ENCODE results near the gene NECTIN1. TPM values are rescaled to one million over a fixed set of nuclear protein-coding genes. Genes with fewer than 3 reads are reported as not detected.

Gene NECTIN1
- total and polyA plus RNA-seq, 4 donors: 4.7 to 18.3 (median 7.3) TPM

- Histone ChIP-seq H3K27ac (ENCODE audit: low read depth in 1 of 2, low read length in 1 of 2) (no peak overlapping the region), H3K4me3 (no peak overlapping the region), H3K9ac (ENCODE audit: insufficient read depth in 1 of 2, low read length in 2 of 2) (peak overlapping the region in 1 of 2 donors; percentile 20), H3K36me3 (ENCODE audit: control insufficient read depth in 4 of 4, insufficient read depth in 4 of 4, low read length in 4 of 4) (no peaks in the 10 kb centered on the region), H3K9me3 (ENCODE audit: control insufficient read depth in 4 of 4, insufficient read depth in 3 of 4, low read length in 3 of 4) (no peaks in the 10 kb centered on the region), H3K27me3 (ENCODE audit: control insufficient read depth in 3 of 3, insufficient read depth in 3 of 3, low read length in 2 of 3) (no peaks in the 10 kb centered on the region), H3K4me1 (ENCODE audit: control insufficient read depth in 5 of 5, insufficient read depth in 5 of 5, low read length in 5 of 5) (peaks cover 0 to 21% (median 0%) of the 10 kb centered on the region in 5 donors)
- no peak for TF ChIP-seq CTCF (IDR thresholded peaks at IDR 0.05; ENCODE audit: control extremely low read depth, extremely low read depth)
- ATAC-seq (ENCODE audit: insufficient read depth, low FRiP score) (no peak), DNase-seq (peak; percentile 60 to 72 (median 68))
- WGBS, 2 donors: 89 to 90% methylated on average over 30 of the region's 30 CpGs
Observed at GRCh38 chr11:119716582-119717498, 12.2 kb downstream of the NECTIN1 start.

GRCh38 chr11:119714590-119714989, 14.4 kb downstream of the NECTIN1 start:
- Histone ChIP-seq H3K36me3 (ENCODE audit: control insufficient read depth in 4 of 4, insufficient read depth in 4 of 4, low read length in 4 of 4) (no peaks in the 10 kb centered on the region), H3K4me1 (ENCODE audit: control insufficient read depth in 5 of 5, insufficient read depth in 5 of 5, low read length in 5 of 5) (peaks cover 0 to 32% (median 2%) of the 10 kb centered on the region in 5 donors), H3K9ac (ENCODE audit: insufficient read depth in 1 of 2, low read length in 2 of 2) (no peak overlapping the region), H3K27ac (ENCODE audit: low read depth in 1 of 2, low read length in 1 of 2) (no peak overlapping the region), H3K27me3 (ENCODE audit: control insufficient read depth in 3 of 3, insufficient read depth in 3 of 3, low read length in 2 of 3) (no peaks in the 10 kb centered on the region), H3K9me3 (ENCODE audit: control insufficient read depth in 4 of 4, insufficient read depth in 3 of 4, low read length in 3 of 4) (no peaks in the 10 kb centered on the region), H3K4me3 (no peak overlapping the region)
- 78 to 91% methylated on average over 6 of the region's 6 CpGs for WGBS, 2 donors
- DNase-seq: no peak
- TF ChIP-seq CTCF (IDR thresholded peaks at IDR 0.05; ENCODE audit: control extremely low read depth, extremely low read depth): no peak
- no peak for ATAC-seq (ENCODE audit: insufficient read depth, low FRiP score)

GRCh38 chr11:119714189-119714588, 14.8 kb downstream of the NECTIN1 start:
- H3K9ac ChIP-seq (ENCODE audit: insufficient read depth in 1 of 2, low read length in 2 of 2): no peak overlapping the region
- H3K4me1 ChIP-seq (ENCODE audit: control insufficient read depth in 5 of 5, insufficient read depth in 5 of 5, low read length in 5 of 5): peaks cover 0 to 36% (median 2%) of the 10 kb centered on the region in 5 donors
- no peak overlapping the region for H3K27ac ChIP-seq (ENCODE audit: low read depth in 1 of 2, low read length in 1 of 2)
- no peaks in the 10 kb centered on the region for H3K9me3 ChIP-seq (ENCODE audit: control insufficient read depth in 4 of 4, insufficient read depth in 3 of 4, low read length in 3 of 4)
- DNase-seq (no peak), ATAC-seq (ENCODE audit: insufficient read depth, low FRiP score) (no peak)
- no peaks in the 10 kb centered on the region for H3K27me3 ChIP-seq (ENCODE audit: control insufficient read depth in 3 of 3, insufficient read depth in 3 of 3, low read length in 2 of 3)
- H3K36me3 ChIP-seq (ENCODE audit: control insufficient read depth in 4 of 4, insufficient read depth in 4 of 4, low read length in 4 of 4): no peaks in the 10 kb centered on the region
- 89 to 91% methylated on average over 8 of the region's 8 CpGs for WGBS, 2 donors
- H3K4me3 ChIP-seq: no peak overlapping the region
- TF ChIP-seq CTCF (IDR thresholded peaks at IDR 0.05; ENCODE audit: control extremely low read depth, extremely low read depth): no peak

Measured in lung (tissue), 12 donors.